ENCODE data around the gene PCMT1.

Gene PCMT1

DNA sequence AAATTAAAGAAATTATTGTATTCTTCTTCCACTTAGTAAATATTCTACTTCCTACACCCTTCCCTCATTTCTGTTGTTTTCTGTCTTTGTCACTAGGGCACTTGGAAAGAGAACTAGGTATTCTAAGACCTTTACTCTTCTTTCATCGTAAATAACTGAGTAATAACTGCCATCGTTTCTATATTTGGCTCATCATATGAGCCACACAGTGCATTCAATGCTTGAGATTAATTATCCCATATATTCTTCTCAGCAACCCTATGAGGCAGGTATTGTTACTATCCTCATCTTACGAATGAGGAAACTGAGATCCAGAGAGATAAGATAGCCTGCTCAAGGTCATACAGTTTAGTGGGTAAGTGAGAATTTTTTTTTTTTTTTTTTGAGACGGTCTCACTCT lies 75.8 kb downstream of the PCMT1 start:
- no peak for DNase-seq (ENCODE audit: extremely low spot score)
- TF ChIP-seq, protein P1, sequence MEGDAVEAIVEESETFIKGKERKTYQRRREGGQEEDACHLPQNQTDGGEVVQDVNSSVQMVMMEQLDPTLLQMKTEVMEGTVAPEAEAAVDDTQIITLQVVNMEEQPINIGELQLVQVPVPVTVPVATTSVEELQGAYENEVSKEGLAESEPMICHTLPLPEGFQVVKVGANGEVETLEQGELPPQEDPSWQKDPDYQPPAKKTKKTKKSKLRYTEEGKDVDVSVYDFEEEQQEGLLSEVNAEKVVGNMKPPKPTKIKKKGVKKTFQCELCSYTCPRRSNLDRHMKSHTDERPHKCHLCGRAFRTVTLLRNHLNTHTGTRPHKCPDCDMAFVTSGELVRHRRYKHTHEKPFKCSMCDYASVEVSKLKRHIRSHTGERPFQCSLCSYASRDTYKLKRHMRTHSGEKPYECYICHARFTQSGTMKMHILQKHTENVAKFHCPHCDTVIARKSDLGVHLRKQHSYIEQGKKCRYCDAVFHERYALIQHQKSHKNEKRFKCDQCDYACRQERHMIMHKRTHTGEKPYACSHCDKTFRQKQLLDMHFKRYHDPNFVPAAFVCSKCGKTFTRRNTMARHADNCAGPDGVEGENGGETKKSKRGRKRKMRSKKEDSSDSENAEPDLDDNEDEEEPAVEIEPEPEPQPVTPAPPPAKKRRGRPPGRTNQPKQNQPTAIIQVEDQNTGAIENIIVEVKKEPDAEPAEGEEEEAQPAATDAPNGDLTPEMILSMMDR (IDR thresholded peaks at IDR 0.05; ENCODE audit: control extremely low read depth, extremely low read depth, low read depth, missing control alignments): no peak
- ChIA-PET CTCF (interaction anchor here (1.3 to 12.6 kb wide), 5 partner anchors 11 to 192 kb away, joined by 3 to 75 read pairs (median 6); no protein-coding TSS in a partner anchor), POLR2A (no interaction called here)

DNA sequence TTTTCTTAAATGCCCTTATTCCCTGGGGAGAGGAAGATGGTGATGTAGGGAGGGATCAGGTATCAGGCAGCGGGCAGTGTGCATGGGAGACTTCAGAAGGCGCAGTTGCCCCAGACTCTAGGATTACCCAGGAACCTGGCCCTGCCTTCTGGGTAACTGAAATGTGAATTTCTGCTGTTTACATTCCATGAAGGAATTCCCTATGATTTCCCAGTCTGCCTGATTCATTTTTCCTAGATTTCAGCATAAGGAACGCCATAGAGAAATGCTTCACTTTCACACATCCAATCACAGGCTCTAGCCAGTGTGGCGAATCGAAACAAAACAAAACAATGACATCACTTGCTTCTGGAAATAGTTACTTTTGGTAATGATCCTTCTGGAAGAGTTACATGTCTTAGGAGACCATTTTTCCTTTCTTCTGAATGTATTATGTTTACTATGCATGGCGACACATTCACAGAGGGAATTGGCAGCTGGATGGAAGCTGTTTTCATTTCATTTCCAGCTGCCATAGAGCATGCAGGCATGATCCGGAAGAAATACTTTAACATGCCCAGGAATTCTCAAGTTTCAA lies 81.3 kb downstream of the PCMT1 start:
- TF ChIP-seq, protein P1 (IDR thresholded peaks at IDR 0.05; ENCODE audit: control extremely low read depth, extremely low read depth, low read depth, missing control alignments): no peak

DNA sequence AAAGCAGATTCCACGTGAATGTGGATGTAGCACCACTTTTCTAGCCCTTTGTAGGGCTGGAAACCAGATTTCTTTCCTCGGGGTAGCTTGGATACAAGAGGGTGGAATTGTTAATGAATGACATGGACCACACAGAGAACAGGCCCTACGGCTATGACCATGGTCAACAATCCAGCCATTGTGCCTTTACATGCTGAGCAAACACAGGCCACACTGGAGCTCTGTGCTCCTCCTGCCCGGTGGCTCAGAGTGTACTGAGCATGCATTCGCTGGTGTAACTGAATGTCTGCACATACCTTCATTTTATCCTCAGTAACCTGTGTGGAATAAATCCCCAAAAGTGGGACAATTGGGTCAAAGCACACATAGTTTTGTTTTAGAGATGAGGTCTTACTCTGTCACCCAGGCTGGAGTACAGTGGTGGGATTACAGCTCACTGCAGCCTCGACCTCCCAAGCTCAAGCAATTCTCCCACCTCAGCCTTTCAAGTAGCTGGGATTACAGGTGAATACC lies 81.8 kb downstream of the PCMT1 start:
- POLR2A ChIA-PET: no interaction called here

More for the DNA sequence above, 81.3 kb downstream of the PCMT1 start:
- no peak for DNase-seq (ENCODE audit: extremely low spot score)
- CTCF ChIA-PET: interaction anchor here (1.6 to 2.0 kb wide), 2 partner anchors 10 to 19 kb away, joined by 6 to 7 read pairs; no protein-coding TSS in a partner anchor
- POLR2A ChIA-PET: no interaction called here

DNA sequence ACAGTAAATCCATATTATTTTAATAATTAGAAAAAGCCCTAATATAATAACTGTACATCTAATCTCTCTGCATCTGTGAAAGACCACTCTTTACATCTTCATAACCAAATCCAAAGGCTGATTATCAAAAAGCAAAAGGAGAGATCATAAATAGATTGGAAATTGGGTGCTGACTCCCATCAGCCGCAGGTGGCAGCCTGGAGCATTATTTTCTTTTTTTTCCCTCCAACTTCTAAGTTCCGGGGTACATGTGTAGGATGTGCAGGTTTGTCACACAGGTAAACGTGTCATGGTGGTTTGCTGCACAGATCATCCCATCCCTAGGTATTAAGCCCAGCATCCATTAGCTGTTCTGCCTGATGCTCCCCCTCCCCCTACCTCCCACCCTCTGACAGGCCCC lies 84.1 kb downstream of the PCMT1 start:
- POLR2A ChIA-PET: no interaction called here
- no peak for DNase-seq (ENCODE audit: extremely low spot score)
- CTCF ChIA-PET: interaction anchor here (0.7 to 5.5 kb wide), 5 partner anchors 13 to 981 kb away, joined by 3 to 75 read pairs (median 4); partner anchors contain the start of gene LRP11
- TF ChIP-seq, protein P1 (IDR thresholded peaks at IDR 0.05; ENCODE audit: control extremely low read depth, extremely low read depth, low read depth, missing control alignments): no peak

More for the DNA sequence above, 81.8 kb downstream of the PCMT1 start:
- CTCF ChIA-PET: interaction anchor here (1.5 to 2.0 kb wide), 5 partner anchors 8 to 20 kb away, joined by 4 to 7 read pairs (median 7); no protein-coding TSS in a partner anchor
- TF ChIP-seq, protein P1 (IDR thresholded peaks at IDR 0.05; ENCODE audit: control extremely low read depth, extremely low read depth, low read depth, missing control alignments): no peak
- DNase-seq (ENCODE audit: extremely low spot score): no peak

DNA sequence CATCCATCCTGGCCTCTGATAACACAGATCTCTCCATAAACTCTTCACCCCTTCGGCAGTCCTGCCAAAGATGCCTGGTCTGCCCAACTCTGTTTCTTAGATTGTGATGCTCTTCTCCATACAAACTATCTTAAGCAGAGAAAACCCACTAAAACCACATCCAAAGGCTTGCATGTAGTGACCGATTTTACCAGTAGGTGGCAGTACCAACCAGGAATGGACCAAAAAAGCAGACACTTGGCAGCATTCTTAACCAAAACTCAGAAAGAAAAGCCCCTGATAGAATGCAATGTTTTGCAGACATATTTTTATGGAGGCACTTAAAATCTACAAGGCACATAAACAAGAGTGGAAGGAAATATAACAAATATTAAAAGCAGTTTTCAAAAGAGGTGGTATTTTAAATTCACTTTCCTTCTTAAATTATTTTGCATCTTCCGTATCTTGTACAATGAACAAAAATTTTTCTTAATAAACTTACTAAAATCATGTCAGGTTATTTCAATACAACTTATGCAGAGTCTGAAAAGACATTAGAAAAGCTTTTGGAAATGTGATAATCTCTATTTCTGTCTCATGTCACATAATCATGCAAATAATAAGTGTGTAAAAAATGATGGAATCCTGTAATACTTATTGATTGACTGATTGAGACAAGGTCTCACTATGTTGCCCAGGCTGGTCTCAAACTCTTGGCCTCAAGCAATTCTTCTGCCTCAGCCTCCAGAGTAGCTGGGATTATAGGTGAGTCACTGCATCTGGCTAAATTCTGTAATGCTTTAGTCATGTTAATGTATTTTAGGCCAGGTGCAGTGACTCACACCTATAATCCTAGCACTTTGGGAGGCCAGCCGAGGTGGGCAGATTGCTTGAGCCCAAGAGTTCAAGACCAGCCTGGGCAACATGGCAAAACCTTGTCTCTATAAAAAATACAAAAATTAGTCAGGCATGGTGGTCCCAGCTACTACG lies 85.3 kb downstream of the PCMT1 start:
- POLR2A ChIA-PET: no interaction called here
- DNase-seq (ENCODE audit: extremely low spot score): peak; percentile 61
- TF ChIP-seq, protein P1 (IDR thresholded peaks at IDR 0.05; ENCODE audit: control extremely low read depth, extremely low read depth, low read depth, missing control alignments): peak; percentile 86
- CTCF ChIA-PET: interaction anchor here (0.7 to 5.5 kb wide), 14 partner anchors 10 to 980 kb away, joined by 3 to 75 read pairs (median 3); partner anchors contain the start of gene LRP11
